KMS-11 (cell line): Measurements from ENCODE around the gene NECAB3.

Experiments
- H2AFZ ChIP-seq: fragments of 200-600 bp; sonication (generic); 2 replicates; pipeline ENCODE4 v1.6.1; 2016; ENCODE audit warnings: antibody characterized with exemption, mixed run types, low read depth
- H3K27ac ChIP-seq: fragments of 200-600 bp; sonication (generic); 2 replicates; pipeline ENCODE4 v1.6.1; 2016; ENCODE audit warnings: mild to moderate bottlenecking, mixed run types
- H3K27me3 ChIP-seq: fragments of 200-600 bp; sonication (generic); 2 replicates; pipeline ENCODE4 v1.6.1; 2017; ENCODE audit warnings: mild to moderate bottlenecking, low read depth, mixed run types, moderate library complexity; ENCODE audit not compliant: insufficient read depth
- H3K36me3 ChIP-seq: fragments of 200-600 bp; sonication (generic); 2 replicates; pipeline ENCODE4 v1.6.1; 2017; ENCODE audit warnings: mild to moderate bottlenecking, mixed run types; ENCODE audit not compliant: insufficient read depth
- H3K4me1 ChIP-seq: fragments of 200-600 bp; sonication (generic); 2 replicates; pipeline ENCODE4 v1.6.1; 2016; ENCODE audit warnings: mild to moderate bottlenecking, low read depth, mixed run types; ENCODE audit not compliant: poor library complexity, severe bottlenecking
- H3K4me2 ChIP-seq: fragments of 200-600 bp; sonication (generic); 2 replicates; pipeline ENCODE4 v1.7.0; 2016; ENCODE audit warnings: mild to moderate bottlenecking, mixed run types
- H3K4me3 ChIP-seq: fragments of 200-600 bp; sonication (generic); IDR thresholded peaks from 2 replicates; pipeline ENCODE4 v1.6.1; 2017; ENCODE audit warnings: low read depth, low read length, mixed read lengths; ENCODE audit not compliant: insufficient read depth
- H3K79me2 ChIP-seq: fragments of 200-600 bp; sonication (generic); 2 replicates; pipeline ENCODE4 v1.6.1; 2016; ENCODE audit warnings: low read depth, mixed run types; ENCODE audit not compliant: insufficient read depth
- H3K9ac ChIP-seq: fragments of 200-600 bp; sonication (generic); 2 replicates; pipeline ENCODE4 v1.6.1; 2016; ENCODE audit warnings: mild to moderate bottlenecking, mixed run types
- H4K20me1 ChIP-seq: fragments of 200-600 bp; sonication (generic); 2 replicates; pipeline ENCODE4 v1.6.1; 2016; ENCODE audit warnings: mild to moderate bottlenecking, mixed run types; ENCODE audit not compliant: insufficient read depth
- CTCF ChIP-seq: fragments of 200-600 bp; sonication (generic); conservative IDR thresholded peaks from 2 replicates; pipeline ENCODE4 v1.6.1; 2017; ENCODE audit warnings: low read depth, mild to moderate bottlenecking, antibody characterized with exemption, low read length, moderate library complexity, mixed read lengths

Gene NECAB3

GRCh38 chr20:33719277-33719988 is 45.2 kb upstream of the NECAB3 start:
- Histone ChIP-seq H3K79me2 (no peaks in the 10 kb centered on the region; the same call in 1 of the 2 replicates), H3K4me2 (peak overlapping the region; percentile 44; the same call in 1 of the 2 replicates), H2AFZ (peak overlapping the region; percentile 37; the same call in 1 of the 2 replicates), H3K4me3 (no peak overlapping the region), H3K36me3 (no peaks in the 10 kb centered on the region), H3K27me3 (no peaks in the 10 kb centered on the region), H4K20me1 (no peaks in the 10 kb centered on the region), H3K27ac (no peak overlapping the region), H3K4me1 (peaks cover 15% of the 10 kb centered on the region), H3K9ac (peak overlapping the region; percentile 3; the same call in 1 of the 2 replicates)
- TF ChIP-seq CTCF: no peak

- no peaks in the 10 kb centered on the region for H3K4me1 ChIP-seq
These were observed 42.3 kb upstream of the NECAB3 start for GRCh38 chr20:33716498-33716897.

GRCh38 chr20:33713865-33714367 is 39.7 kb upstream of the NECAB3 start:
- no peak for TF ChIP-seq CTCF

More at GRCh38 chr20:33716498-33716897, 42.3 kb upstream of the NECAB3 start:
- TF ChIP-seq CTCF: no peak
- Histone ChIP-seq H4K20me1 (no peaks in the 10 kb centered on the region), H3K4me2 (no peak overlapping the region), H3K4me3 (no peak overlapping the region), H3K36me3 (no peaks in the 10 kb centered on the region), H3K27me3 (no peaks in the 10 kb centered on the region), H3K79me2 (no peaks in the 10 kb centered on the region; the same call in 1 of the 2 replicates), H3K9ac (no peak overlapping the region), H3K27ac (no peak overlapping the region), H2AFZ (no peak overlapping the region)

GRCh38 chr20:33711446-33711738 is 37.2 kb upstream of the NECAB3 start:
- Histone ChIP-seq H3K27ac (no peak overlapping the region), H2AFZ (no peak overlapping the region), H3K4me2 (no peak overlapping the region), H3K36me3 (no peaks in the 10 kb centered on the region), H4K20me1 (no peaks in the 10 kb centered on the region), H3K79me2 (no peaks in the 10 kb centered on the region), H3K4me1 (peaks cover 20% of the 10 kb centered on the region), H3K9ac (no peak overlapping the region), H3K4me3 (no peak overlapping the region), H3K27me3 (no peaks in the 10 kb centered on the region)
- no peak for TF ChIP-seq CTCF

More at GRCh38 chr20:33713865-33714367, 39.7 kb upstream of the NECAB3 start:
- Histone ChIP-seq H2AFZ (no peak overlapping the region), H3K4me2 (no peak overlapping the region), H3K27ac (no peak overlapping the region), H3K4me1 (peaks cover 12% of the 10 kb centered on the region), H3K4me3 (no peak overlapping the region), H3K36me3 (no peaks in the 10 kb centered on the region), H3K27me3 (no peaks in the 10 kb centered on the region), H4K20me1 (no peaks in the 10 kb centered on the region), H3K9ac (no peak overlapping the region), H3K79me2 (no peaks in the 10 kb centered on the region)
